ENCODE data around the gene IGLL5. TPM values are rescaled to one million over a fixed set of nuclear protein-coding genes. Genes with fewer than 3 reads are reported as not detected.
"Not testable (repeated sequence)": the region's sequence is repeated elsewhere in the genome, so short reads cannot be mapped to it uniquely, and the experiment has no call there.

Gene IGLL5
- total RNA-seq, 2 experiments from 2014 or later, result not detected

- no peak for ATAC-seq
- no peaks in the 10 kb centered on the region for H3K4me1 Mint-ChIP-seq
Observed at GRCh38 chr22:22902247-22903001, 14.8 kb downstream of the IGLL5 start.

GRCh38 chr22:22903355-22903777 is 15.8 kb downstream of the IGLL5 start:
- Mint-ChIP-seq H3K4me1 (no peaks in the 10 kb centered on the region), H3K4me3 (no peak overlapping the region), H3K27ac (no peak overlapping the region), H3K27me3 (peaks cover 12% of the 10 kb centered on the region), H3K36me3 (no peaks in the 10 kb centered on the region), H3K9me3 (ENCODE audit: low read depth) (no peaks in the 10 kb centered on the region)
- DNase-seq (no peak), ATAC-seq (no peak)
- CTCF ChIA-PET, result no interaction called here

More at GRCh38 chr22:22902247-22903001, 14.8 kb downstream of the IGLL5 start:
- H3K27ac Mint-ChIP-seq, result no peak overlapping the region
- no peaks in the 10 kb centered on the region for H3K36me3 Mint-ChIP-seq
- CTCF ChIA-PET, result interaction anchor here (1.0 to 1.6 kb wide), 2 partner anchors 18 to 93 kb away, joined by 3 to 5 read pairs; no protein-coding TSS in a partner anchor
- H3K27me3 Mint-ChIP-seq, result peaks cover 16% of the 10 kb centered on the region
- DNase-seq, result no peak
- H3K9me3 Mint-ChIP-seq (ENCODE audit: low read depth), result no peaks in the 10 kb centered on the region
- no peak overlapping the region for H3K4me3 Mint-ChIP-seq

GRCh38 chr22:22903781-22904192 is 16.2 kb downstream of the IGLL5 start:
- H3K4me1 Mint-ChIP-seq; ATAC-seq; CTCF ChIA-PET; H3K4me3 Mint-ChIP-seq; H3K36me3 Mint-ChIP-seq; H3K9me3 Mint-ChIP-seq (ENCODE audit: low read depth); DNase-seq; H3K27ac Mint-ChIP-seq: not testable (repeated sequence)
- peaks cover 12% of the 10 kb centered on the region for H3K27me3 Mint-ChIP-seq

GRCh38 chr22:22904736-22905135 is 17.1 kb downstream of the IGLL5 start:
- H3K27ac Mint-ChIP-seq; H3K4me1 Mint-ChIP-seq; H3K4me3 Mint-ChIP-seq; H3K9me3 Mint-ChIP-seq (ENCODE audit: low read depth); DNase-seq; ATAC-seq; H3K36me3 Mint-ChIP-seq; CTCF ChIA-PET: not testable (repeated sequence)
- peaks cover 17% of the 10 kb centered on the region for H3K27me3 Mint-ChIP-seq

GRCh38 chr22:22906391-22906790 is 18.8 kb downstream of the IGLL5 start:
- DNase-seq; H3K36me3 Mint-ChIP-seq; H3K27ac Mint-ChIP-seq; H3K9me3 Mint-ChIP-seq (ENCODE audit: low read depth); H3K4me1 Mint-ChIP-seq; CTCF ChIA-PET; H3K4me3 Mint-ChIP-seq; ATAC-seq: not testable (repeated sequence)
- peaks cover 19% of the 10 kb centered on the region for H3K27me3 Mint-ChIP-seq

- Mint-ChIP-seq H3K4me3 (no peak overlapping the region), H3K27ac (no peak overlapping the region), H3K4me1 (no peaks in the 10 kb centered on the region), H3K36me3 (no peaks in the 10 kb centered on the region), H3K27me3 (peaks cover 17% of the 10 kb centered on the region), H3K9me3 (ENCODE audit: low read depth) (no peaks in the 10 kb centered on the region)
- no peak for DNase-seq
- ATAC-seq, result no peak
- CTCF ChIA-PET, result no interaction called here
Observed at GRCh38 chr22:22906907-22907550, 19.4 kb downstream of the IGLL5 start.

- Mint-ChIP-seq H3K36me3 (no peaks in the 10 kb centered on the region), H3K4me3 (no peak overlapping the region), H3K4me1 (no peaks in the 10 kb centered on the region), H3K27me3 (peaks cover 22% of the 10 kb centered on the region), H3K27ac (no peak overlapping the region), H3K9me3 (ENCODE audit: low read depth) (no peaks in the 10 kb centered on the region)
- CTCF ChIA-PET, result interaction anchor here (1.8 kb wide), 1 partner anchor 23 kb away, joined by 4 read pairs; no protein-coding TSS in a partner anchor
- DNase-seq (no peak), ATAC-seq (no peak)
Observed at GRCh38 chr22:22907551-22908494, 20.2 kb downstream of the IGLL5 start.

- ATAC-seq (no peak), DNase-seq (no peak)
- H3K36me3 Mint-ChIP-seq, result no peaks in the 10 kb centered on the region
- peaks cover 23% of the 10 kb centered on the region for H3K27me3 Mint-ChIP-seq
- H3K9me3 Mint-ChIP-seq (ENCODE audit: low read depth), result no peaks in the 10 kb centered on the region
- CTCF ChIA-PET, result interaction anchor here (1.8 kb wide), 1 partner anchor 24 kb away, joined by 4 read pairs; no protein-coding TSS in a partner anchor
- no peak overlapping the region for H3K27ac Mint-ChIP-seq
- H3K4me3 Mint-ChIP-seq, result no peak overlapping the region
- H3K4me1 Mint-ChIP-seq, result no peaks in the 10 kb centered on the region
Observed at GRCh38 chr22:22908495-22908861, 20.9 kb downstream of the IGLL5 start.

- no peaks in the 10 kb centered on the region for H3K36me3 Mint-ChIP-seq
- H3K4me3 Mint-ChIP-seq, result no peak overlapping the region
- ATAC-seq (no peak), DNase-seq (no peak)
- H3K4me1 Mint-ChIP-seq, result no peaks in the 10 kb centered on the region
- no peak overlapping the region for H3K27ac Mint-ChIP-seq
- CTCF ChIA-PET, result interaction anchor here (1.8 to 2.8 kb wide), 2 partner anchors 25 to 33 kb away, joined by 4 to 10 read pairs; no protein-coding TSS in a partner anchor
- H3K27me3 Mint-ChIP-seq, result peaks cover 23% of the 10 kb centered on the region
- H3K9me3 Mint-ChIP-seq (ENCODE audit: low read depth), result no peaks in the 10 kb centered on the region
Observed at GRCh38 chr22:22908941-22909604, 21.5 kb downstream of the IGLL5 start.

- peaks cover 23% of the 10 kb centered on the region for H3K27me3 Mint-ChIP-seq
Observed at GRCh38 chr22:22909605-22910271, 22.1 kb downstream of the IGLL5 start.

GRCh38 chr22:22910272-22911240 is 22.9 kb downstream of the IGLL5 start:
- ATAC-seq (no peak), DNase-seq (no peak)
- peaks cover 23% of the 10 kb centered on the region for H3K27me3 Mint-ChIP-seq
- H3K27ac Mint-ChIP-seq, result no peak overlapping the region
- H3K4me1 Mint-ChIP-seq, result no peaks in the 10 kb centered on the region
- no peaks in the 10 kb centered on the region for H3K9me3 Mint-ChIP-seq (ENCODE audit: low read depth)
- CTCF ChIA-PET, result interaction anchor here (1.0 to 2.8 kb wide), 4 partner anchors 14 to 101 kb away, joined by 3 to 10 read pairs (median 3); no protein-coding TSS in a partner anchor
- H3K36me3 Mint-ChIP-seq, result no peaks in the 10 kb centered on the region
- no peak overlapping the region for H3K4me3 Mint-ChIP-seq

More at GRCh38 chr22:22909605-22910271, 22.1 kb downstream of the IGLL5 start:
- Mint-ChIP-seq H3K27ac (no peak overlapping the region), H3K9me3 (ENCODE audit: low read depth) (no peaks in the 10 kb centered on the region), H3K4me3 (no peak overlapping the region), H3K4me1 (no peaks in the 10 kb centered on the region), H3K36me3 (no peaks in the 10 kb centered on the region)
- CTCF ChIA-PET, result interaction anchor here (1.0 to 2.8 kb wide), 5 partner anchors 13 to 102 kb away, joined by 3 to 10 read pairs (median 3); no protein-coding TSS in a partner anchor
- DNase-seq (no peak), ATAC-seq (no peak)

Measured in activated CD8-positive, alpha-beta memory T cell treated with anti-CD3 and anti-CD28 coated beads, Interleukin-2, amount 10 ng/mL, durations not matched to agents 7 days and 5 days (primary cell).